Mesendoderm (in vitro differentiated cells): Measurements from ENCODE around the gene OR7C2. TPM values are rescaled to one million over a fixed set of nuclear protein-coding genes. Genes with fewer than 3 reads are reported as not detected.

Source experiments
- DNase-seq: peaks from one replicate; pipeline ENCODE4 v3.0.0; 2013
- H2AK5ac ChIP-seq: 2 replicates; pipeline ENCODE4 v1.6.1; 2013; ENCODE audit warnings: low read length, inconsistent platforms
- H2BK120ac ChIP-seq: 2 replicates; pipeline ENCODE4 v1.6.1; 2013; ENCODE audit warnings: low read depth, mild to moderate bottlenecking, low read length, moderate library complexity, mixed read lengths
- H2BK15ac ChIP-seq: replicated peaks from 2 replicates; pipeline ENCODE4 v1.6.1; 2013; ENCODE audit warnings: low read depth, mild to moderate bottlenecking, moderate library complexity
- H2BK5ac ChIP-seq: 2 replicates; pipeline ENCODE4 v1.6.1; 2013; ENCODE audit warnings: low read length, inconsistent platforms
- H3K18ac ChIP-seq: 2 replicates; pipeline ENCODE4 v1.6.1; 2013; ENCODE audit warnings: mild to moderate bottlenecking, low read length, mixed read lengths
- H3K23ac ChIP-seq: one replicate; pipeline ENCODE4 v1.6.1; 2013; ENCODE audit warnings: low read length
- H3K27ac ChIP-seq: 2 replicates; pipeline ENCODE4 v1.5.1; 2013; ENCODE audit warnings: low read depth, mild to moderate bottlenecking, inconsistent platforms, low read length, moderate library complexity
- H3K27me3 ChIP-seq: 2 replicates; pipeline ENCODE4 v1.6.1; 2013; ENCODE audit warnings: low read length, control low read depth, mild to moderate bottlenecking, inconsistent platforms; ENCODE audit not compliant: insufficient read depth, poor library complexity
- H3K36me3 ChIP-seq: 2 replicates; pipeline ENCODE4 v1.6.1; 2013; ENCODE audit warnings: low read length, inconsistent platforms; ENCODE audit not compliant: control insufficient read depth, insufficient read depth
- H3K4ac ChIP-seq: one replicate; pipeline ENCODE4 v1.6.1; 2013; ENCODE audit warnings: low read depth, mild to moderate bottlenecking, low read length, moderate library complexity
- H3K4me1 ChIP-seq: 2 replicates; pipeline ENCODE4 v1.6.1; 2013; ENCODE audit warnings: low read depth, low read length, inconsistent platforms; ENCODE audit not compliant: control insufficient read depth
- H3K4me2 ChIP-seq: 2 replicates; pipeline ENCODE4 v1.6.1; 2013; ENCODE audit warnings: low read length
- H3K4me3 ChIP-seq: 2 replicates; pipeline ENCODE4 v1.5.1; 2013; ENCODE audit warnings: mild to moderate bottlenecking, low read length
- H3K56ac ChIP-seq: one replicate; pipeline ENCODE4 v1.6.1; 2013; ENCODE audit warnings: low read length
- H3K79me1 ChIP-seq: 2 replicates; pipeline ENCODE4 v1.6.1; 2013; ENCODE audit warnings: low read length, inconsistent platforms
- H3K79me2 ChIP-seq: 2 replicates; pipeline ENCODE4 v1.6.1; 2013; ENCODE audit warnings: mild to moderate bottlenecking, low read length; ENCODE audit not compliant: control insufficient read depth, insufficient read depth
- H3K9ac ChIP-seq: 2 replicates; pipeline ENCODE4 v1.6.1; 2013; ENCODE audit warnings: low read length, inconsistent platforms
- H4K5ac ChIP-seq: one replicate; pipeline ENCODE4 v1.6.1; 2013; ENCODE audit warnings: low read length
- H4K8ac ChIP-seq: one replicate; pipeline ENCODE4 v1.6.1; 2013; ENCODE audit warnings: low read depth, mild to moderate bottlenecking, control low read depth, low read length, moderate library complexity
- WGBS: extraction: QIAGEN DNeasy Blood & Tissue Kit; methylation state at CpG from one replicate; pipeline ENCODE4 v1.1.7; 2013; ENCODE audit warnings: low lambda C conversion rate, missing lambda C conversion rate; ENCODE audit not compliant: insufficient coverage; ENCODE audit errors: extremely low coverage; 5-methylcytosine and 5-hydroxymethylcytosine counted together
- polyA plus RNA-seq, 2 experiments: library from polyadenylated mRNA; stranded (reverse); fragments of 200-250 nt; gene quantifications; one replicate each; pipeline ENCODE4 v1.2.3, GENCODE V29; 2013

Gene OR7C2
- not detected for polyA plus RNA-seq (2013, experiment 1 of 2)
- polyA plus RNA-seq (2013, experiment 2 of 2) = not detected

DNA sequence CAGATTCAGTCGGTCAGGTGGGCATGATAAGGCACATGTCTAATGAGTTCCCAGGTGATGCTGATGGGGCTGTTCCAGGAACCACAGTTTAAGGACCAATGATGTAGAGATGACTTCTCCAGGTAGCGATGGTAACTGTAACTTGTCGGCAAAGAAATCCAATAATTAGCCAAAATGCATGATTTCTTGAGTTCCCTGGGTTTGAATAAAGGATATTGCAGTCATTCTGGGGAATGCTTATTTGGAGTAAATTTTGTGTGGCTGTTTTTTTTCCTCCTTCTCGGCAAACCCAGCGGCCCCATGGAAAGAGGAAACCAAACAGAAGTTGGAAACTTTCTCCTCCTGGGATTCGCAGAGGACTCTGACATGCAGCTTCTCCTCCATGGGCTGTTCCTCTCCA is at the start of gene OR7C2:
OR7C2 (plus strand) TSS at position 301 of the 400 bp plus-strand sequence; CDS start at position 301, 0 bp downstream.
- H2AK5ac ChIP-seq = no peak within 1 kb of the TSS
- H3K4ac ChIP-seq = no peak within 1 kb of the TSS
- no peak within 1 kb of the TSS for H3K27ac ChIP-seq
- no peak within 1 kb of the TSS for H4K5ac ChIP-seq
- no peak within 1 kb of the TSS for H3K23ac ChIP-seq
- H2BK120ac ChIP-seq = no peak within 1 kb of the TSS
- H3K9ac ChIP-seq = no peak within 1 kb of the TSS
- H3K4me2 ChIP-seq = no peak within 1 kb of the TSS
- no peak within 1 kb of the TSS for H3K56ac ChIP-seq
- H3K18ac ChIP-seq = no peak within 1 kb of the TSS
- no peaks in the 10 kb centered on the region for H3K79me1 ChIP-seq
- WGBS = no CpG with 5 or more reads among the region's 6 CpGs
- no peak within 1 kb of the TSS for H2BK15ac ChIP-seq
- no peak within 1 kb of the TSS for H2BK5ac ChIP-seq
- no peak within 1 kb of the TSS for H3K4me3 ChIP-seq
- no peak within 1 kb of the TSS for H4K8ac ChIP-seq
- no peaks in the 10 kb centered on the region for H3K27me3 ChIP-seq
- no peak for DNase-seq
- H3K4me1 ChIP-seq = no peaks in the 10 kb centered on the region
- H3K36me3 ChIP-seq = no peaks in the 10 kb centered on the region
- no peaks in the 10 kb centered on the region for H3K79me2 ChIP-seq

DNA sequence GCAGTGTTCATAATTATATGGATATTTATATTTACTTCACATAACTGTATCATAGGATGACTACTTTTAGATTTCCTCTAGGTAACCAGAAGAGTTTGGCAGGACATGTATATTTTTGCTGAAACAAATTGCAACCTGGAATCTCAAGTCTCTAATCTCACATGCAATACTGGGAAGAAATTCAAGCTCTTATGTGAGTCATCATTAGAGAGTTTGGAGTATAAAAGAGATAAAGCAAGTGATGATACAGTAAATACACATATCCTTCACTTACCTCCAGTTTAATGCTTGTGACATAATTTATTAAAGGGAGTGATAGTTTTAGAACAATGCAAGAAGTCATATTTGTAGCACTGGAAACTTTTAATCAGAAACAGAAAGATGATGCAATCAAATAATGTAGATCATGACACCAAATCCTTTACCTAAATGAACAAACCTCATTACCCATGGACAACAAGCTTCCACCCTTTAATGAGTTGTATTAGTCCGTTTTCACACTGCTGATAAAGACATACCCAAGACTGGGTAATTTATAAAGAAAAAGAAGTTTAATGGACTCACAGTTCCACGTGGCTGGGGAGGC is 39.5 kb upstream of the OR7C2 start:
- Histone ChIP-seq H3K79me2 (no peaks in the 10 kb centered on the region), H3K4me3 (no peak overlapping the region), H3K18ac (no peak overlapping the region), H3K4me2 (no peak overlapping the region), H3K27ac (no peak overlapping the region), H4K5ac (no peak overlapping the region), H3K79me1 (no peaks in the 10 kb centered on the region), H4K8ac (no peak overlapping the region), H3K27me3 (no peaks in the 10 kb centered on the region), H3K4me1 (no peaks in the 10 kb centered on the region), H2BK15ac (no peak overlapping the region), H3K4ac (no peak overlapping the region), H3K23ac (no peak overlapping the region), H2BK5ac (no peak overlapping the region), H3K36me3 (no peaks in the 10 kb centered on the region), H3K56ac (no peak overlapping the region), H2BK120ac (no peak overlapping the region), H2AK5ac (no peak overlapping the region), H3K9ac (no peak overlapping the region)
- WGBS = no CpG with 5 or more reads among the region's 2 CpGs
- DNase-seq = no peak

DNA sequence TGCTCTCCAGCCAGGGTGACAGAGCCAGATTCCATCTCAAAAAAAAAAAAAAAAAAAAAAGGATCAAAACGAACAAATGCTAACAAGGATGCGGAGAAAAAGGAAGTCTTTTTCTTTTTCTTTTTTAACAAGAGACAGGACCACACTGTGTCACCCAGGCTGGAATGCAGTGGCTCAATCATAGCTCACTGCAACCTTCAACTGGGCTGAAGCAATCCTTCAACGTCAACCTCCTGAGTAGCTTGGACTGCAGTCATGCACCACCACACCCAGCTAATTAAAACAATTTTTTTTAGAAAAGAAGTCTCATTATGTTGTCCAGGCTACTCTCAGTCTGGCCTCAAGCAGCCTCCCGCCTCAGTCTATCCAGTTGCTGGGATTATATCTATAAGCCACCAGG is 34.6 kb upstream of the OR7C2 start:
- Histone ChIP-seq H3K56ac (no peak overlapping the region), H3K4me3 (no peak overlapping the region), H3K4me2 (no peak overlapping the region), H3K18ac (no peak overlapping the region), H2BK5ac (no peak overlapping the region), H3K23ac (no peak overlapping the region), H3K27ac (no peak overlapping the region), H3K9ac (no peak overlapping the region), H3K4ac (no peak overlapping the region), H3K79me2 (no peaks in the 10 kb centered on the region), H3K4me1 (no peaks in the 10 kb centered on the region), H2BK120ac (no peak overlapping the region), H2AK5ac (no peak overlapping the region), H3K36me3 (no peaks in the 10 kb centered on the region), H3K79me1 (no peaks in the 10 kb centered on the region), H3K27me3 (no peaks in the 10 kb centered on the region), H4K8ac (no peak overlapping the region), H2BK15ac (no peak overlapping the region), H4K5ac (no peak overlapping the region)
- DNase-seq = no peak
- WGBS = no CpG with 5 or more reads among the region's 4 CpGs

DNA sequence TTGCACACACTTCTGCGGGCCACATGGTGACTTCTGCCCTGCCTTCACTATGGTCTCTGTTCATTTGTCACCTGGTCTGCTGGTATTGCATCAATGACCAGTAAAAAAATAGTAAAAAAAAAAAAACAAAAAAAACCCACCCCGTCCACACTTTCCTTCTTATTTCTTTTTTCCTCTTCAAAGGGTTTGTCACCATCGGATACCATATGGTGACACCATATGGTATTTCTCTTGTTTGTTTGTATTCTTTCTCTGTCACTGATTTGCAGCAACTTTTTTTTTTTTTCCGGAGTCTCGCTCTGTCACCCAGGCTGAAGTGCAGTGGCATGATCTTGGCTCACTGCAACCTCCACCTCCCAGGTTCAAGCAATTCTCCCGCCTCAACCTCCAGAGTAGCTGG is 26.2 kb upstream of the OR7C2 start:
- H2BK120ac ChIP-seq = no peak overlapping the region
- H3K56ac ChIP-seq = no peak overlapping the region
- H3K4ac ChIP-seq = no peak overlapping the region
- H2BK5ac ChIP-seq = no peak overlapping the region
- no peaks in the 10 kb centered on the region for H3K79me2 ChIP-seq
- H4K8ac ChIP-seq = no peak overlapping the region
- no peak overlapping the region for H3K4me3 ChIP-seq
- H3K79me1 ChIP-seq = no peaks in the 10 kb centered on the region
- H3K18ac ChIP-seq = no peak overlapping the region
- WGBS = no CpG with 5 or more reads among the region's 6 CpGs
- H4K5ac ChIP-seq = no peak overlapping the region
- no peak overlapping the region for H3K27ac ChIP-seq
- H3K4me1 ChIP-seq = no peaks in the 10 kb centered on the region
- H3K4me2 ChIP-seq = no peak overlapping the region
- H3K23ac ChIP-seq = no peak overlapping the region
- DNase-seq = no peak
- H3K9ac ChIP-seq = no peak overlapping the region
- H2AK5ac ChIP-seq = no peak overlapping the region
- H2BK15ac ChIP-seq = no peak overlapping the region
- H3K36me3 ChIP-seq = no peaks in the 10 kb centered on the region
- no peaks in the 10 kb centered on the region for H3K27me3 ChIP-seq

DNA sequence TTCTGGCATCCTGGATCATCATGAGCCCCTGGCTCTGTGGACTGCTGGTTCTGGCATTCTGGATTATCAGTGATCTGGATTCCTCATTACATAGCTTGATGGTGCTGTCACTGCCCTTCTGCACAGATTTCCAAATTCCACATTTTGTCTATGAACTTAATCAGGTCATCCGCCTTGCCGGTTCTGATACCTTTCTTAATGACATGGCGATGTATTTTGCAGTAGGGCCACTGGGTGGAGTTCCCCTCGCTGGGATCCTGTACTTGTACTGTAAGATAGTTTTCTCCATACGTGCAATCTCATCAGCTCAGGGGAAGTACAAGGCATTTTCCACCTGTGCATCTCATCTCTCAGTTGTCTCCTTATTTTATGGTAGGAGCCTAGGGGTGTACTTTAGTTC is 24.4 kb upstream of the OR7C2 start:
- Histone ChIP-seq H3K4ac (no peak overlapping the region), H2BK5ac (no peak overlapping the region), H3K23ac (no peak overlapping the region), H3K27me3 (no peaks in the 10 kb centered on the region), H3K9ac (no peak overlapping the region), H3K4me2 (no peak overlapping the region), H4K8ac (no peak overlapping the region), H3K36me3 (no peaks in the 10 kb centered on the region), H3K27ac (no peak overlapping the region), H3K4me1 (no peaks in the 10 kb centered on the region), H3K79me1 (no peaks in the 10 kb centered on the region), H4K5ac (no peak overlapping the region), H3K79me2 (no peaks in the 10 kb centered on the region), H3K18ac (no peak overlapping the region), H2BK120ac (no peak overlapping the region), H3K4me3 (no peak overlapping the region), H2BK15ac (no peak overlapping the region), H3K56ac (no peak overlapping the region), H2AK5ac (no peak overlapping the region)
- no peak for DNase-seq
- WGBS = no CpG with 5 or more reads among the region's 5 CpGs

DNA sequence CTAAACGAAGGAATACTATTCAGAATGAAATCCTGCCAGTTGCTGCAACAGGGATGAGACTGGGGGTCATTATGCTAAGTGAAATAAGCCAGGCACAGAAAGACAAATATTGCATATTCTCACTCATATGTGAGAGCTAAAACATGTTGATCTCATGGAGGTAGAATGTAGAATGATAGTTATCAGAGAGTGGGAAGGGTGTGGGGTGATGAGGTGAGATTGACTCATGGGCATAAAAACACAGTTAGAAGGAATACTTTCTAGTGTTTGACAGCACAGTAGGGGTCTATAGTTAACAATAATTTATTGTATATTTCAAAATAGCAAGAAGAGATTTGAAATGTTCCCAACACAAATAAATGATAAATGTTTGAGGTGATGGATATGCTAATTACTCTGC is 7.8 kb upstream of the OR7C2 start:
- Histone ChIP-seq H2BK120ac (no peak overlapping the region), H3K27ac (no peak overlapping the region), H3K4ac (no peak overlapping the region), H3K79me1 (no peaks in the 10 kb centered on the region), H3K23ac (no peak overlapping the region), H3K18ac (no peak overlapping the region), H2BK15ac (no peak overlapping the region), H4K5ac (no peak overlapping the region), H3K27me3 (no peaks in the 10 kb centered on the region), H2BK5ac (no peak overlapping the region), H3K79me2 (no peaks in the 10 kb centered on the region), H4K8ac (no peak overlapping the region), H2AK5ac (no peak overlapping the region), H3K4me1 (no peaks in the 10 kb centered on the region), H3K4me2 (no peak overlapping the region), H3K4me3 (no peak overlapping the region), H3K56ac (no peak overlapping the region), H3K36me3 (no peaks in the 10 kb centered on the region), H3K9ac (no peak overlapping the region)
- no peak for DNase-seq
- no CpG with 5 or more reads among the region's 1 CpG for WGBS
